Esophagus squamous epithelium (tissue), 5 donors: ENCODE data around the gene CTNNA3. TPM values are rescaled to one million over a fixed set of nuclear protein-coding genes. Genes with fewer than 3 reads are reported as not detected.

Experiments used
- DNase-seq: peaks from one replicate; lab custom pipeline; 2025; lab: John Stamatoyannopoulos, UW
- H3K27ac ChIP-seq, 4 donors: fragments of 200-600 bp; sonication (generic); one replicate each; pipeline ENCODE4 v1.5.1; 2016 to 2019; ENCODE audit warnings: mild to moderate bottlenecking in 1 of 4
- H3K27me3 ChIP-seq, 4 donors: fragments of 200-600 bp; sonication (generic); 1 replicate in 3 of 4; 2 replicates in 1 of 4; pipeline versions ENCODE4 v1.5.1 to v1.6.0; 2017 to 2021; ENCODE audit warnings: antibody characterized with exemption in 1 of 4
- H3K36me3 ChIP-seq, 3 donors: fragments of 200-600 bp; sonication (generic); one replicate each; pipeline ENCODE4 v1.5.1; 2016 to 2019
- H3K4me1 ChIP-seq, 3 donors: fragments of 200-600 bp; sonication (generic); one replicate each; pipeline ENCODE4 v1.5.1; 2017 to 2019
- H3K4me3 ChIP-seq, 4 donors: fragments of 200-600 bp; sonication (generic); 1 replicate in 3 of 4; 2 replicates in 1 of 4; pipeline ENCODE4 v1.5.1; 2016 to 2019; ENCODE audit warnings: mild to moderate bottlenecking in 2 of 4, moderate library complexity in 1 of 4
- H3K9me3 ChIP-seq, 3 donors: fragments of 200-600 bp; sonication (generic); one replicate each; pipeline ENCODE4 v1.5.1; 2016 to 2019
- CTCF ChIP-seq, 6 experiments: fragments of 450-650 bp in 4 of 6; fragments of 200-600 bp in 2 of 6; sonication (generic) in 2 of 6; IDR thresholded peaks; one replicate each; pipeline ENCODE4 v1.5.1; 2016 to 2019; ENCODE audit warnings: antibody characterized with exemption in 6 of 6, mild to moderate bottlenecking in 4 of 6, moderate library complexity in 4 of 6
- POLR2A ChIP-seq, 4 donors: fragments of 450-650 bp; IDR thresholded peaks; one replicate each; pipeline ENCODE4 v1.6.1; 2017; ENCODE audit warnings: antibody characterized with exemption in 4 of 4, mild to moderate bottlenecking in 4 of 4, moderate library complexity in 3 of 4
- WGBS, 2 donors: methylation state at CpG; one replicate each; pipeline ENCODE4 v1.1.5; 2018; 5-methylcytosine and 5-hydroxymethylcytosine counted together
- intact Hi-C: fragments of 100-400 bp; cut with DNase I; formaldehyde crosslinking; loops from one replicate; pipeline ENCODE4 v1.15.0; 2022
- total RNA-seq, 4 donors: library from RNA; depleted of rRNA; stranded (reverse); fragments of >200 nt; gene quantifications; one replicate each; pipeline ENCODE4 v1.1.0, GENCODE V29; 2016
- donor health status: DM: yes; HTN: yes; CAD: no.

CTNNA3 gene
- total RNA-seq, 4 donors from 2014 or later: 0.29 to 1.9 (median 0.61) TPM; not detected in 1

GRCh38 chr10:66252986-66253385, 1443.0 kb downstream of the CTNNA3 start:
- H3K9me3 ChIP-seq: no peaks in the 10 kb centered on the region
- intact Hi-C loops: no loop called here
- no peak overlapping the region for H3K4me3 ChIP-seq
- no peaks in the 10 kb centered on the region for H3K36me3 ChIP-seq
- no peaks in the 10 kb centered on the region for H3K27me3 ChIP-seq
- DNase-seq: no peak
- no peaks in the 10 kb centered on the region for H3K4me1 ChIP-seq
- H3K27ac ChIP-seq: no peak overlapping the region
- TF ChIP-seq CTCF (IDR thresholded peaks at IDR 0.05) (no peak), POLR2A (IDR thresholded peaks at IDR 0.05) (no peak)

GRCh38 chr10:66246177-66246576, 1449.8 kb downstream of the CTNNA3 start:
- Histone ChIP-seq H3K36me3 (no peaks in the 10 kb centered on the region), H3K27me3 (no peaks in the 10 kb centered on the region), H3K4me3 (no peak overlapping the region), H3K27ac (no peak overlapping the region), H3K9me3 (peaks cover 0 to 13% (median 0%) of the 10 kb centered on the region in 3 donors), H3K4me1 (no peaks in the 10 kb centered on the region)
- no peak for DNase-seq
- TF ChIP-seq POLR2A (IDR thresholded peaks at IDR 0.05) (no peak), CTCF (IDR thresholded peaks at IDR 0.05) (no peak)
- WGBS, 2 donors: no CpG with 5 or more reads among the region's 1 CpG
- intact Hi-C loops: no loop called here

GRCh38 chr10:66244953-66245352, 1451.0 kb downstream of the CTNNA3 start:
- DNase-seq: no peak
- Histone ChIP-seq H3K4me1 (no peaks in the 10 kb centered on the region), H3K9me3 (peaks cover 0 to 13% (median 0%) of the 10 kb centered on the region in 3 donors), H3K36me3 (no peaks in the 10 kb centered on the region), H3K27me3 (no peaks in the 10 kb centered on the region), H3K4me3 (no peak overlapping the region), H3K27ac (no peak overlapping the region)
- TF ChIP-seq POLR2A (IDR thresholded peaks at IDR 0.05) (no peak), CTCF (IDR thresholded peaks at IDR 0.05) (no peak)
- intact Hi-C loops: no loop called here
- WGBS, 2 donors: 80% methylated on average over 1 of the region's 4 CpGs; no CpG with 5 or more reads in 1 of the 2 donors

- no peak for DNase-seq
- TF ChIP-seq POLR2A (IDR thresholded peaks at IDR 0.05) (no peak), CTCF (IDR thresholded peaks at IDR 0.05) (no peak)
- Histone ChIP-seq H3K36me3 (no peaks in the 10 kb centered on the region), H3K27ac (no peak overlapping the region), H3K9me3 (peaks cover 0 to 13% (median 0%) of the 10 kb centered on the region in 3 donors), H3K4me1 (no peaks in the 10 kb centered on the region), H3K27me3 (no peaks in the 10 kb centered on the region), H3K4me3 (no peak overlapping the region)
- WGBS, 2 donors: 50 to 71% methylated on average over 1 of the region's 1 CpG
- intact Hi-C loops: no loop called here
These were observed 1453.1 kb downstream of the CTNNA3 start for GRCh38 chr10:66242885-66243284.

GRCh38 chr10:66239062-66239461, 1456.9 kb downstream of the CTNNA3 start:
- no peak for TF ChIP-seq CTCF (IDR thresholded peaks at IDR 0.05)
- no peak for TF ChIP-seq POLR2A (IDR thresholded peaks at IDR 0.05)
- Histone ChIP-seq H3K27ac (no peak overlapping the region), H3K36me3 (no peaks in the 10 kb centered on the region), H3K4me1 (no peaks in the 10 kb centered on the region), H3K9me3 (no peaks in the 10 kb centered on the region), H3K27me3 (no peaks in the 10 kb centered on the region), H3K4me3 (no peak overlapping the region)
- intact Hi-C loops: no loop called here
- DNase-seq: no peak
